Stimulated activated naive CD4-positive, alpha-beta T cell (primary cell): ENCODE measurements around the gene CRKL.

Source experiments
- DNase-seq, 6 experiments: peaks; one replicate each; lab custom pipeline; 2025; lab: John Stamatoyannopoulos, UW

Gene CRKL

DNA sequence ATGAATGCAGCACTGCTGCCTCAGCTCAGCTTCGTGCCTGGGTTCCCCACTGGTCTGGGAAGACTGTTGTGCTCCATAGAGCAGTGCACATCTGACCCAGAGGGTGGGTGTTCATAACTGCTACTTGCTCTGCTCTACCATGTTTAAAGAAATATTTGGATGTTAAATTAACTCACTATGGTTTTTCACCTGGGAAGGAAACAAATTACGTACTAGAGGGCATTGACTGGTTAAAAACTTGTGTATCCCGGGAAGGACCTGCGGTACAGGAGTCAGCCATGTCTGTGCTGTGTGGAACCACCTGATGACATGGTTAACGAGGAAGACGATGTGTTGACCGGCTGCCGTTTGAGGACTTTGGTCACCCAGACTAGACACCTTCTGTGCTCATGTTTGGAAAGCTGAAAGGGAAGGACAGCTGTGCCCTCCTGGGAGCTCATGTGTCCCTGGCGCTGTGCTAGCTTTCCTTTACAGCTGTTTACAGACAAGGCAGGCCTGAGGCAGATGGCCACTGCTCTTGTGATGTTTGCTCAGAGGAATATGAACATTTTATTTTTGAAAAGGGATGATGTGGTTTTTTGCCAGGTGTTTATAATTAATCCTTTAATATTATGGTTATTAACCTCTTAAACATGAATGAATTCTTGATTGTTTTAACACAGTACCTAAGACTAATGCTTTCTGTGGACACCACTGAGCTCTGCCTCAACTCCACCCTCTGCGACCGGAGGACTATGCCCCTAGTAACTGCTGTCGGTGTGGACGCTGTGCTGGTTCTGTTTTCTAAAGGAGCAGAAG lies 35.5 kb downstream of the CRKL start:
- peak in 1 of 6 experiments; percentile 25 for DNase-seq

DNA sequence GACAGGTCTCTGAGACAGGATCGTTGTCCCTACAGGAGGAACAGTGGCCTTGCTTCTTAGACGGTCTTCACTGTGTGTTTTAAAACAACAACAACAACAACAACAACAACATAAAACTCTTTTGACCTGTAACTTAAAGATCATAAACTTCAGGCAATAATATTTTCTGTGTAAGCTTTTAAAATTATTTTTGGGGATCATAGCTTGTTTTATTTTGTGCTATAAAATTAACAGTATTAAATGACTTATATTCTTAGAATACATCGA lies 36.1 kb downstream of the CRKL start:
- no peak for DNase-seq

DNA sequence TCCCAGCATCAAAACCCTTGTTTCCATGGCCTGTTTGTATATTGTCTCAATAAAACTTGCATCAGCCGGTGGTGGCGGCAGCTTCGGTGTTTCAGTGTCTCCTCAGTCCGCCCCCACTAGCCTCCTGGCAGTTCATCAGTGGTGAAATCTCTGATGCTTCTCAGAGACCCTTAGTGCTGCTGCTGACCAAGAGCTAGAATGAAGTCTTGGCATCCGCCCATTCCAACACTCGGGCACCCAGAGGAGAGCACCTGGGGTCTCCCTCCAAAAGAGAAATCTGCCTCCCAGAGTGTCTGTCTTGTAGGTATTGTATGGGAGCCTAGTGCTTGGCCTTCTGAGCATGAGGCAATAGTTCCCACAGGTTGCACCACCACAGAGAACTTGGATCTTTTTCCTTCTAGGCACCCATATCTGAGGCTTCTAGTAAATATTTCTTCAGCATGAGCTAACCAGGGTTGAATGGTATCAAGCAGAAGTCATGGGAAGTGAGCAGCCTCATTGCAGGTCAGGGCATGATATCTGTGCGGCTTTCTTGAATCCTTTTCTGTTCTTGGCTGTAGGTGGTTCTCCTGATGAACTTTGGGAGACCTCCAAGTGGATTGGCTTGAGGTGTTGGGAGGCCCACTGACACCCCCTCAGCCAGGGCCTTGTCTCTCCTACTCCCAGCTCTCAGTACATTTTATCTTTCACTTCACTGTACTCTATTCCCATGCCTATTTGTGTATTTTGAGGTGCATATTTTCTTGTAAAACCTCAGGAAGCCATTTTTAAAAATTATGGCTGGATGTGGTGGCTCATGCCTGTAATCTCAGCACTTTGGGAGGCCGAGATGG lies 36.7 kb downstream of the CRKL start:
- no peak for DNase-seq

DNA sequence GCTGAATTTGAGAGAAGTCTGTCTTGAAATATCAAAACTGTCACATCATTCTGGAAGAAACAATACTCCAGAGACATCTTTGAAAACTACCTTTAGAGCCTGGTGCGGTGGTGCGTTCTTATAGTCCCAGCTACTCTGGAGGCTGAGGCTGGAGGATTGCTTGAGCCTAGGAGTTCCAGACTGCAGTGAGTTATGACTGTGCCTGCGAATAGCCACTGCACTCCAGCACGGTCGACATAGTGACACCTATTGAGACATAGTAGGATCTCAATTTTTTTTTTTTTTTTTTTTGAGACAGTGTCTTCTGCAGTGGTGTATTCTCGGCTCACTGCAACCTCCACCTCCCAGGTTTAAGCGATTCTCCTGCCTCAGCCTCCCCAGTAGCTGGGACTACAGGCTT lies 38.3 kb downstream of the CRKL start:
- no peak for DNase-seq

DNA sequence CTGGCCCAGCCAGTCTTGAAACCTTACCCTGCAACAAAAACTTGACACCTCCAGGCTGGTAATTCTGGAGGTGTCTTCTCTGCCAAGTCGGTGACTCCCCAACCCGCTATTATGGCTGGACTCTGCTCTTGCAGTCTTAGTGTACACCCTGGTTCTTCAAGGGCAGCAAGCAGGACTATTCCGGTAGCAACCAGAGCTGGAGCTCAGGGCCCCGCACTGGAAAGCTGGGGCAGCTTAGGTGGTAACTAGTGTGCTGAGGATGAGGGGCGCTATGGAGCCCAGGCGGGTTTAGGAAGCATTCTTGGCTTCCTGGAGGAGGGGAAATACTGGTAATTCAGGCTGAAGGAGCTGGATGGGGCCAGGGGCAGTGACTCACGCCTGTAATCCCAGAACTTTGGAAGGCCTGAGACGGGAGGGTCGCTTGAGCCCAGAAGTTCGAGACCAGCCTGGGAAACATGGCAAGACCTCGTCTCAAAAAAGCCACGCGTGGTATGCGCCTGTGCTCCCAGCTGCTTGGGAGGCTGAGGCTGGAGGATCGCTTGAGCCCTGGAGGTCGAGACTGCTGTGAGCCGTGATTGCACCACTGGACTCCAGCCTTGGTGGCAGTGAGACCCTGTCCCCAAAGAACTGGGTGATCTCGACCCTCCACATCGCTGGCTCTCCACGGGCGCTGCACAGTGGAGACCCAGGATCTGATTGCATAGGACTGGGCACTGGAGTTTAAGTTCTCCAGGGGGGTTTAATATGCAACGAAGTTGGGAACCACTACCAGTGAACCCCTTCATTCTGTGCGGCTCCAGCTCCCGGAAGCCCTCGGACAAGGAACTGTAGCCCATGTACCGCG lies 39.3 kb downstream of the CRKL start:
- DNase-seq: no peak

DNA sequence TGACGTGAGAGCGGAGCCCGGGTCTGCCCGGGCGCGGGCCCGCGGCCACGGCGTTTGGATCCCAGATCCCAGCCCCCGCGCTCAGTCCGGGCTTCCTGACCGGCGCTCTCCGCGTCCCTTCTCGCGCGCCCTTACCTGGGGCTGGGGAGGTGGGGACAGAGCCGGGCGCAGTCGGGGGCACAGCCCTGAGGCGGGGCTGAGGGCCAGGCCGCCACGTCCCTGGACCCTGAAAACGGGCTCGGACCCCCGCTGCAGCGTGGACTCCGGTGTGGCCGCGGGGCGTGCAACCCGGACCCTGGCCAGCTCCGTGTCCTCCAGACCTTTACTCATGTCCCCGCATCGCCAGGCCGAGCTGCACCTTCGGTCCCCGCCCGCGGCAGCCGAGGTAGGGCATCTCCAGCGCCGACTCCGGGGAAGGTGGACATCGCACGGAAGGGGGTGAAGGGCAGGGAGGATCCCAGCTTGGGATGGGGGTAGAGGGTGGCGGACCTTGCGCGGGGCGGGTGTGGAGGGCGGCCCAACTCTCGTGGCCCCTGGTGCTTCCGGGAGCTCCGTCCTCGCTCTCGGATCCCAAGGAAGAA lies 40.0 kb downstream of the CRKL start:
- no peak for DNase-seq

DNA sequence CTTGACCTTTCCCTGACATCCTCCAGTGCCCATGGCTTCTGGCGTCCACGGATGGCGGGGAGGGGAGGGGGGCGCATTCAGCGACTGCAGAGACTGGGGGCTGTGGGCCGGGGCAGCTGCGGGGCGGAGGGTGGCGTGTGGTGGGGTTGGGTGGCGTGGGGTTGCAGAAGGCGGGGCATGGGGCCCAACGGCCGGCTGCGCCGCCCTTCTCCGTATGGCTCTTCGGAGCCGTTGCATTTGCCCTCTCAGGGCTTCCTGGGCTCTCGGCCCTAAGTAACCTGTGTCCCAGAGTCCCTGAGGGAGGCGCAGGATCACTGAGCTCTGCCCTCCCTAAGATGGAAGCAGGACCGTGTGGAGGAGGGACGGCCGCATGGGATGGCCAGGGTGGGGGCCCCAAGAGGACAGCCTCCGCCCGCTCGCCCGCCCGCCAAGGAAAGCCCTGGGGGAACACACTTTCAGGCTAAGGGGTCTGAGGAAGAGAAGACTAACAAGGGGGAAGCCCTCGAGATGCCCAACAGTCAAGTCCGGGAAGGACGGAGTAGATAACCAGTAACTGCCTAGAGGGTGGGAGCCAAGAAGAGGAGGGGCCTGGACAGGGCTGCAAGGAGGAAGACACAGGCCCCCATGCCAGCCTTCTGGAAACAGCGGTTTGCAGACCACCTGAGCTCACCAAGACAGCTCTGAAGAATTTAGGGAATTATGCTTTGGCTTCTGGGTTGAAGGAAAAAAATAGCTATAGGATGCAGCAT lies 40.6 kb downstream of the CRKL start:
- DNase-seq: no peak

DNA sequence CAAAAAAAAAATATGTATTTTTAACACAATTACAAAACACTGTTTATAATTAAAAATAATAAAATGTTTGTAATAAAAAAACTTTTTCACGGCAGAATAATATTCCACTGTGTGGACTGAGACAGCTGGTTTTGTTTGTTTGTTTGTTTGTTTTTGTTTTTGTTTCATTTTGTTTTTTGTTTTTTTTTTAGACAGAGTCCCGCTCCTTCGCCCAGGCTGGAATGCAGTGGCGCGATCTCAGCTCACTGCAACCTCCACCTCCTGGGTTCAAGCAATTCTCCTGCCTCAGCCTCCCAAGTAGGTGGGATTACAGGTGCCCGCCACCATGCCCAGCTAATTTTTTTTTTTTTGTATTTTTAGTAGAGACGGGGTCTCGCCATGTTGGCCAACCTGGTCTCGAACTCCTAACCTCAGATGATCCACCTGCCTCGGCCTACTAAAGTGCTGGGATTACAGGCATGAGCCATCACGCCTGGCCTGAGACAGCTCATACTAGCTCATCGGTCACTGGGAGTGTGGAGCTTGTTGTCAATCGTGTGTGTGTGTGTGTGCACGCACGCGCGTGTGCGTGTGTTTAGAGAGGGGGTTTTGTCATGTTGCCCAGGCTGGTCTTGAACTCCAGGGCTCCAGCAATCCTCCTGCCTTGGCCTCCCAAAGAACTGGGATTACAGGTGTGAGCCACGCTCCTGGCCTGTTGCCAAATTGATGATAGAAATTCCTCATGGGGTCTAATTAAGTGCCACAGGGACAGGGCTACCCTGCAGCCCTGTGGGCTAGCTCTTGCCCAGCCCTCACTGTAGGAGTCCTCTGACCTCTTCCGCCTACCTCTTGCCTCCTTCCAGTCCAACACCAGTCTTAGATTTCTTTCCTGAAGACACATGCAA lies 42.6 kb downstream of the CRKL start:
- no peak for DNase-seq

DNA sequence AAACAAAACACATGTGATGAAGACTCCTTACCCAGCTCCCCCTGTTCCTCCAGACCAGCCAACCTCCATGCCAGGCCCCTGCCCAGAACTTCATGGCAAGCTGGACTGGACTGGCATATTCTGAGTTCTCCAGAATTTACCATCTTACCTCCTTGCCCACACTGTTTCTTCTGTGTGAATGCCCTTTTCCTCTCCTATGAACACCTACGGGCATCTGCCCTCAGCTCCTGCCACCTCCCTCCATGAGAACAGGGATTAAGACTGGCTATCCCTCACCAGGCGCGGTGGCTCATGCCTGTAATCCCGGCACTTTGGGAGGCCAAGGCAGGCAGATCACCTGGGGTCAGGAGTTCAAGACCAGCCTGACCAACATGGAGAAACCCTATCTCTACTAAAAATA lies 43.4 kb downstream of the CRKL start:
- no peak for DNase-seq

DNA sequence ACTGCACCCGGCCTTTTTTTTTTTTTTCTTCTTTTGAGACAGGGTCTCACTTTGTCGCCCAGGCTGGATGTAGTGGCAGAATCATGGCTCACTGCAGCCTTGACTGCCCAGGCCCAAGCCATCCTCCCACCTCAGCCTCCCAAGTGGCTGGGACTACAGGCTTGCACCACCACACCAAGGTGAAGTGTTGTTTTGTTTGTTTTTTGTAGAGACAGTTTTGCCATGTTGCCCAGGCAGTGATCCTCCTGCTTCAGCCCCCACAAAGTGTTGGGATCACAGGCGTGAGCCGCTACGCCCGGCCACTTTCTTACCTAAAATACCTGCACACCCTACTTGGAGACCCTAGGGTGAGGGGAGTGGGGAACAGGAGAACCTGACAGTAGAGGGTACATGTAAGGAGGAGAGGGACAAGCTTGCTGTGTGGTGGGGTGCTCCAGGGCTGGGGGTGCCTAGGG lies 45.3 kb downstream of the CRKL start:
- no peak for DNase-seq

DNA sequence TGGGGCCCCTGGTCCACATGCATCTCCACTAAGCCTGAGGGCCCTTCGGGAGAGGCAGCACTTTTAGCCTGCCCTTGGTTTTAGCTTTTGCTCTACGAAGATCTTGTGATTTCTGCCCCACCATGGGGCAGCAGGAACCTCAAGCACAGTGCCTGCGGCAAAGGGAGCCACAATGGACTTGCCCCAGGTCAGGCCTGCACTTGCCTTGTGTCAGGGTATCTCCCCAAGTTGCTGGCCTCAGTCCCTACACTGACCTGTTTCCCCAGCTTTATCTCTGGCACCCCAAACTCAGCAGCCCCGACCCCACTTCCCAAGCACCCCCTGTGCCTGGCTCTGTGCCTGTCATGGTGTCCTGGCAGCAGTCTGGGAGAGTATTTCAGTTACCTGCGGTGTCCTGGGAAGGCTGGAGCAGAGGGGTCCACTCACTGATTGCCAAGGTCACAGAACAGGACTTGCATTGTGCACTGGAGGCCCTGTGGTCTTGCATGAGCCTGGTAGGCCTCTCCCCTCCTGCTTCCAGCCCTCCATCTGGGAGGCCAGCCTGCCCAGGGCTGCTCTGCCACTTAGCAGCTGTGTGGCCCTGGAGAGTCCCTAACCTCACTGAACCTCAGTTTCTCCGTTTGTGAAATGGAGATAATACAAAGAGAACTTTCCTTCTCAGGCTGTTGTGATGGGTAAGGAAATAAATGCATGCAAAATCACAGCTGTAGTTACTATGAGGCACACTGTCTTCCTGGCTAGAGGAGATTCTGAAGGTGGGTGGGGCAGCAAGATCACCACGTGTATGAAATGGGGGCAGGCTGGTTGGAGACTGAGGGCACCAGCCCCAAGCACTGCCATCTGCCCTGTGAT lies 46.2 kb downstream of the CRKL start:
- no peak for DNase-seq

DNA sequence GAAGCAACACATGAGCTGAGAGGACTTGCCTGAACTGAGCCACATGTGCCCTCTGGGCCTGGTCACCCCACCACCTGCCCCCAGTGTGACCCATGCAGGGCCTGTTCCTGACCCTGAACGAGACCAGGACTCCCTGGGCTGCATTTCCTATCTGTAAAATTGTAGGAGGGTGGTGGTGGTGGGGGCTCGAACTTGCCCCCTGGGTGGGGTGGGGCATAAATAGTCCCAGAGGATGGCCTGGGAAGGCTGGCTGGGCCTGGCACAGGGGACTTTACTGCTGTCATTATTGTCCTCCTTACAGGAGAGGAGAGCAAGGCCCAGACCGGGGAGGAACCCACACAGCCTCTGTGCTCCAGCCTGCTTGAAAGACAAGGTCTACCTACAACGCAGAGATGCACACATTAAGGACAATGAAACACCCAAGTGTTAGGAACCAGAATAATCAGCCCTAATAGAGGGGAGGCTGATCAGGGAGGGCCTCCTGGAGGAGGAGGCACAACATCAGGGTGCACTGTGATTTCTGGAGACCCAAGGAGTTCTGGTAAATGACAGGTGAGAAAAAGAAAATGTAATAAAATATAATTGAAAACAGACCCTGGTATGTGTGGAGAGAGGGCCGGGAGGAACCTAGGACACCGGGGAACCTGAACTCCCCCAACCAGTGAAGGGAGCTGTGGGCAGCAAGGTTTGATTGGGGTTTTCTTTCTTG lies 47.0 kb downstream of the CRKL start:
- DNase-seq: no peak

DNA sequence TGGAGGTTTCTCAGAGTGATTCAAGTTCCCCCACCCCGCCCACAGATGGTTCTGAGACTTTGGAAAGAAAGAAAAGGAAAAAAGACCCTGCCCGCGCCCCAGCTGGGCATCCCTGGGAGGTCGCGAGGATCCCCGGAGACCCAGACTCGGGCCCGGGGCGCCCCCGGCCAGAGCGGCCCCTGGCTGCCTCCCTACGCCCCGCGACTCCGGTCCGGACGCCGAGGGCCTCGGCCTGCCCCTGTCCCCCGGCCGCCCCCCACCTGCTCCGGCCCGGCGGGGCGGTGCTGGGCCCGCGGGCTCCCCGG lies 47.5 kb downstream of the CRKL start:
- no peak for DNase-seq

DNA sequence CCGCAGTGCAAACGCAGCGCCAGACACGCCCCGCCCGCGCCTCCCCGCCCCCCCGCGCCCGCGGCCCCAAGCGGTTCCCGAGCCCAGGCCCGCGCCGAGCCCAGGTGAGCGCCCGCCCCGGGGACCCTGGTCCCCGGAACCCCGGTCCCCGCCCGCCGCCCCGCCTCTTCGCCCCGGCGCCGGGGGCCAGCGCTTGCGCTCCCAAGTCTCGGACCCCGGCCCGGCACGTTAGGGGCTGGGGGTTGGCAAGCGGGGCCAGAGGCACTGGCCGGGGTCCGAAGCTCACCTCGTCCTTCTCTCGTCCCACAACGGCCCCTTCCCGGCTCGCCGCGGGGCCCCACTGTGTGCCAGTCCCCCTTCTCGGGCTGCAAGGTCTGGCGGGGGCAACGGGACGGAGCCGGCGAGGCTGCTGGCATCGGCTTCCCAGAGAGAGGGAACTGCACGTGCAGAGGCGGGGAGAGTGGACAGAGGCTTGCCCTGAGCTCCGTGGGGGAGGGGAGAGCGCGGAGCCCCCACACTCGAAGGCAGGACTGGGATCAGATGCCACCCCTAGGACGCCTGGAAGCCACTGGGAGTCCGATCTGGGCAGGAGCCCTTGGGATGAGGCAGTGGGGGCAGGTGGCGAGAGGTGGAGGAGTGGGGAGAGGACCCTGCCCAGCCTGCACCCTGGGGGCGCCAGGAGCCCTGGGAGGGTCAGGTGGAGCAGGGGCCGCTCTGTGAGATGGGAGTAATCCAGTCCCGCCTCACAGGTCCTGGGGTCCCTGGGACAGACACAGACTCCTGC lies 48.1 kb downstream of the CRKL start:
- peak in 1 of 6 experiments; percentile 10 for DNase-seq

DNA sequence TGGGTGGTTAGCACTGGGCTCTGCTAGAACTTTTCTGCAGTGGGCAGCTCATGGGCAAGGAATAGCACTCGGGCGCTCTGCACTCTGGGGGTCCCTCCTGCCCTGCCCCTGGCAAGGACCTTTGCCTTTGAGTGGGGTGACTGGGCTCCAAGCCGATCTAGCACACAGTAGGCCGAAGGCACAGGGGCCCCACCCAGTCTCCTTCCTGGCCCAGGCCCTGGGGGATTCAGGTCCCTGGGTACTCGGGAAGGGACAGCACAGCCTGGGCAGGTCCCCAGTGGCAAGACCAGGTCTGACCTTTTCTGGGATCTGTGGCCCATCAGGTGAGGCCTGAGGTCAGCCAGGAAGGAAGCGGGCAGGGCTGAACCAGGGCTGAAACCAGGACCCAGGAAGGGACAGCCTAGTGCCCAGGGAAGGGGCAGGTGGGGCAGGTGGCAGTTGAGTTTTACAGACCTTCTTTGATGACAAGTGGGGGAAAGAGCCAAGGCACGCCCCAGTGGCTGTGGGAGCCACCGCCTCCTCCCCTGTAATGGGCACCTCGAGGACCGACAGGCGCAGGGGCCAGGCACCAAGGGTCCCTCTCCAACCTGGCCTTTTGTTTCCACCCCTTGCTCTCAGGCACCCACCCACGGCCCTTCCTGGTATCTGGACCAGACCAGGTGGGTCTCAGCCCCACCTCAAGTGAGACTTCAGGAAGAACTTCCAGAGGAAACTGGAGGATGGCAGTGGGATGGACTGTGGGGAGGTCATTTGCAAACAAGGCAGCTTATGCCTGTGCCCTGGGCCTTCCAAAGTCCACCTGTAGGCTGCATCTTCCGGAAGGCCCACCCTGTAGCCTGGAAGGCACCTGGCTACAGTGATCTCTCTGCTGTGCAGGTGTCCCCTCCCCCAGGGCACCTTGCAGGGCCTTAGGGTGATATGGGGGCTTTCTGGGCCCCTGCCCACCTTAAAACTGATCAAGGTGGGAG lies 49.0 kb downstream of the CRKL start:
- DNase-seq: no peak

DNA sequence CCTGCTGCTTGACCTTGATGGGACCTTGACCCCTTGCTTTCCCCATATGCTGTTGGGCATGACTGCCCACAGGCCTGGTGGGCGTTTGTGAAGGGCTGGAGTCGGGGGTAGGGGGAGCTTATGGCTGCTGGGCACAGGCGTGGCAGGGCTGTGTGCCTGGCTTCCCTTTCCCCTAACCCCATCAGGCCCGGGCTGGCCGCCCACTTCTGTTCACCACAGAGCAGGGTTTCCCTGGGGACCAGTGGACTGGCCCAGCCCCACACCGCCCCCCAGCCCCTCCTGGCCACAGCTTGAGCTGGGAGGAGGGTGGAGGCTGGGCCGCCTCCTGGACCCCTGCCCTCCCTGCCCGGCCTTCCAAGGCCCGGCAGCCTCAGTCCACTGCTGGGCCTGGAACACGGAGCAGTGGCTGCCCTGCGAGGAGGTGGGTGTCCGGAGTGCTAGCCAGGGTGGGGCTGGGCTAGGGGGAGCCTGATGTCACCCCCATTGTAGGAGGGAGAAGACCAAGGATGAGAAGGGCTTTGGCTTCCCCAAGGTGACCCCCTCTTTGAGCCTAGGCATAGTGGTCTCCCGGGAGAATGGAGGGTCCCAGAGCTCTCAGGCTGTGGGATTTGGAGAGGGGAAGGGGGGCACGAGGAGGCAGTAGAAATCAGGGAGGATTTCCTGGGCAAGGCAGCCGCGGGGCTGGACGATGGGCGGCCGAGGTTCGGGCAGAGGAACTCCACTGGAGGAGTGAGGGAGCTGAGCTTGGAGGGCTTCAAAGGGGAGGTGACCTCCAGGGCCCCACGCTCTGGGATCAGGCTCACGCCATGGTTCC lies 49.9 kb downstream of the CRKL start, which contains the start of gene AIFM3:
Gene AIFM3, plus strand, starts transcription at position 373 of the 814 bp plus-strand sequence. CDS start 690 bp downstream, outside the sequence.
- DNase-seq: no peak
